Stimulated activated naive B cell treated with anti-CD40 and anti-IgM and Interleukin-4, amounts not matched to agents 10 μg/mL and 1 μg/mL and 100 μg/mL, for 72 hours (primary cell): Measurements from ENCODE around the gene PCBP3.

Experiments
- ATAC-seq, 2 donors: fragments of 150-1000 bp; cut with Tn5 transposase; replicated peaks; 2 replicates each; pipeline ENCODE4 v1.10.0; 2021; ENCODE audit warnings: moderate library complexity in 1 of 2
- DNase-seq: peaks from one replicate; pipeline ENCODE4 v3.0.0; 2021
- H3K27ac Mint-ChIP-seq: one replicate; pipeline ENCODE4 v1.8.0; 2022; ENCODE audit warnings: mild to moderate bottlenecking, mixed read lengths
- H3K27me3 Mint-ChIP-seq, 2 donors: one replicate each; pipeline ENCODE4 v1.8.0; 2022; ENCODE audit warnings: mixed read lengths in 2 of 2
- H3K36me3 Mint-ChIP-seq, 2 donors: one replicate each; pipeline ENCODE4 v1.8.0; 2022; ENCODE audit warnings: mixed read lengths in 2 of 2, mild to moderate bottlenecking in 1 of 2
- H3K4me1 Mint-ChIP-seq, 2 donors: one replicate each; pipeline ENCODE4 v1.8.0; 2022; ENCODE audit warnings: mixed read lengths in 2 of 2, mild to moderate bottlenecking in 1 of 2
- H3K4me3 Mint-ChIP-seq, 2 donors: one replicate each; pipeline ENCODE4 v1.8.0; 2022; ENCODE audit warnings: mild to moderate bottlenecking in 2 of 2, mixed read lengths in 2 of 2, moderate library complexity in 1 of 2
- H3K9me3 Mint-ChIP-seq, 2 donors: one replicate each; pipeline ENCODE4 v1.8.0; 2022; ENCODE audit warnings: mixed read lengths in 2 of 2, mild to moderate bottlenecking in 1 of 2

PCBP3 gene

DNA sequence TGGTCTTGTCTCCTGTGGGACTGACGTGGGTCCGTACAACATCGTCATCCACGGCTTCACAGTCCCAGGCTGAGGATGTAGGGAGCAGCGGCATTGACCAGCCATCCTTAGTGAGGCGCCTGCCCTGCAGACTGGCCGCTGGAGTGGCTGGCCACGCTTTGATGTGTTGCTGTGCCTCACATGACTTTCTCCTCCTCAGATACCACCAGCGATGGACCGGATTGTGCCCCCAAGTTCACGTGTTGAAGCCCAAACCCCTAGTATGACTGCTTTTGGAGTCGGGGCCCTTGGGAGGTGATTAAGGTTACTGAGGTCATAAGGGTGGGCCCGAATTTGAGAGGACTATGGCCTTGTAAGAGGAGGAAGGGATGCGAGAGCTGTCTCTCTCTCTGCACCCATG, 122.5 kb downstream of the PCBP3 start:
- peaks cover 9 to 10% of the 10 kb centered on the region in 2 donors for H3K27me3 Mint-ChIP-seq
- H3K36me3 Mint-ChIP-seq = no peaks in the 10 kb centered on the region
- H3K9me3 Mint-ChIP-seq = no peaks in the 10 kb centered on the region
- DNase-seq (no peak), ATAC-seq (no peak)
- no peak overlapping the region for H3K27ac Mint-ChIP-seq
- no peaks in the 10 kb centered on the region for H3K4me1 Mint-ChIP-seq
- H3K4me3 Mint-ChIP-seq = no peak overlapping the region

DNA sequence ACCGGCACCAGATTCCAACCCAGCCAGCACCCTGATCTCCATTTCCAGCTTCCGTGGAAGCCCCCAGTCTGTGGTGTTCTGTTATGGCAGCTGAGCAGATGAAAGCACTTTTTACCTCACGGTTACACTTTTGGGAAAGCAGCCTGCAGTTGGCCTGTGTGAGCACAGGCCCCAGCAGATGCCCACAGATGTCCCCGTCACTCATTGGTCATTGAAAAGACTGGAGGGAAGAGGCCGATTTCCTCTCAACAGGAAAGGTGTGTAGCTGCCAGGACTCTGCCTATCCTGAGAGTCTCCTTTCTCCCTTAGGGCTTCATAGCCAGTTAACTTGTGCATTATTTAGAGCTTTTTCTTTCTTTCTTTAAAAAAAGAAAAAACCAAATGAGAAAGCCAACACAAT, 123.0 kb downstream of the PCBP3 start:
- no peak overlapping the region for H3K4me3 Mint-ChIP-seq
- no peaks in the 10 kb centered on the region for H3K4me1 Mint-ChIP-seq
- H3K27ac Mint-ChIP-seq = no peak overlapping the region
- DNase-seq = no peak
- H3K9me3 Mint-ChIP-seq = no peaks in the 10 kb centered on the region
- peaks cover 5 to 6% of the 10 kb centered on the region in 2 donors for H3K27me3 Mint-ChIP-seq
- H3K36me3 Mint-ChIP-seq = no peaks in the 10 kb centered on the region
- no peak for ATAC-seq

DNA sequence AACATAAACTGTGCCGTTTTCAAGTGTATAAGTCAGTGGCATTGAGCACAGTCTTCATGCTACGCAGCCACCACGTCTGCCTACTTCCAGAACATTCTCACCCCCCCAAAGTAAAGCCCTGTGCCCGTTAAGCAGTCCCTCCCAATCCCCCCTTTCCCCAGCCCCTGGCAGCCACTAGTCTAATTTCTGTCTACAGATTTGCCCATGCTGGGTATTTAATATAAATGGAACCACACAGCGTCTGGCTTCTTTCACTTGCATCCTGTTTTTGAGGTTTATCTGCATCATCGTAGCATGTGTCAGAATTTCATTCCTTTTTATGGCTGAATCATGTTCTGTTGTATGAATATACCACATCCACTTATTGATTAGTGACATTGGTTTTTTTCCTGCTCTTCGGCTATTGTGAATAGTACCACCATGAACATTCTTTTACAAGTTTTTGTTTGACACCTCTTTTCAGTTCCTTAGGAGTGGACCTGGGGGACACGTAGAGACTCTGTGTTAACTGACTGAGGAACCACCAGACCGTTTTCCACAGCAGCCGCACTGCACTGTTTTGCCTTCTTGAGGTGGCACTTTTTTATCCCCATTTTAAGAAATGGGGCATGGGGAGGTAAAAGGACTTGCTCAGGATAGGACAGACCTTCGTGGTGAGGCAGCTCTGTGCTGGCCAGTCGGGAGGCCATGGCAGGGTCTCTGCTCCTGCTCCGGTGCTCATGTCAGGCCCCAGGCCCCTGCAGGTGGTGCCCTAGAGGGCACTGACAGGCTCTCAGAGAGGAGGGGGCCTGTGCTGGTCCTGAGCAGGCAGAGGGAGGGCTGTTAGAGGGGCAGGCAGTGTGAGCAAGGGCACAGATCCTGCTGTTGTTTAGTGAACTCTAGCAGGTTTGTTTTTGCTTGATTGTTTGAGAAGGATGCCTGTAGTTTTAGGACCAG, 123.8 kb downstream of the PCBP3 start:
- Mint-ChIP-seq H3K27ac (no peak overlapping the region), H3K36me3 (no peaks in the 10 kb centered on the region), H3K4me3 (no peak overlapping the region), H3K27me3 (peaks cover 4 to 5% of the 10 kb centered on the region in 2 donors), H3K9me3 (peaks cover 3% of the 10 kb centered on the region in 2 donors), H3K4me1 (no peaks in the 10 kb centered on the region)
- ATAC-seq (no peak), DNase-seq (no peak)

DNA sequence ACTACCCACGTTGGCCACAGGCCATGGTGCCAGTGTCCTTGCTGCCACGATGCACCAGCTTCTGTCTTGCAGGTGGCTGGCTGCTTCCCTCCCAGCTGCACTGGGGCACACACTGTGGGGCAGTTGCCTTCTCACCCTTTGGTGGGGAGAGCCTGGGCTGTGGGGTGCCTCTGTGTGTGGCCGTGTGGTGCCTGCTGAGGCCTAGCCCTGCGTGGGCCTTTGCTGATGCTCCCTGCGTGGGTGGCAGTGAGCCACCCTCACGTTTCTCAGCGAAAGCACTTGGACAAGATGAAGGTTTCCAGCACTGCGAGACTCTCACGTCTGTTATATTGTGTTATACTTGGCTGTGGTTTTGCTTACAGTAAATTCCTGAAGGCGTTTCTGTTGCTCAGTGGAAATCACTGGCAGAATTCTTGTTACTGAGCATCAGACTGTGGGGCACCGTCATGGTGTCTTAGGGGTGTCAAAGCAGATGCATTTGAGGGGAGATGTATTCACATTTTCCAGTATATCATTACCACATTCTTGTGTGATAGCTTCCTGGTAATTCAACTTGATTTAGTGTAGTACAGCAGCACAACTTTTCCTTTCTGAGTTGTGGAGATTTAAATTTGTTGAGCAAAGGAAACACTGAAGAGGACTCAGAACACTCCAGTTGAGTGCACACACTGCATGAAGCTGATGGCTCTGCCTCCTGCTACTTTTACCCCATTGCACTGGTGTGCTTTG, 124.7 kb downstream of the PCBP3 start:
- H3K36me3 Mint-ChIP-seq = no peaks in the 10 kb centered on the region
- no peak overlapping the region for H3K4me3 Mint-ChIP-seq
- peaks cover 4 to 7% of the 10 kb centered on the region in 2 donors for H3K9me3 Mint-ChIP-seq
- ATAC-seq (no peak), DNase-seq (no peak)
- no peaks in the 10 kb centered on the region for H3K4me1 Mint-ChIP-seq
- no peak overlapping the region for H3K27ac Mint-ChIP-seq
- H3K27me3 Mint-ChIP-seq = peaks cover 4 to 11% of the 10 kb centered on the region in 2 donors

DNA sequence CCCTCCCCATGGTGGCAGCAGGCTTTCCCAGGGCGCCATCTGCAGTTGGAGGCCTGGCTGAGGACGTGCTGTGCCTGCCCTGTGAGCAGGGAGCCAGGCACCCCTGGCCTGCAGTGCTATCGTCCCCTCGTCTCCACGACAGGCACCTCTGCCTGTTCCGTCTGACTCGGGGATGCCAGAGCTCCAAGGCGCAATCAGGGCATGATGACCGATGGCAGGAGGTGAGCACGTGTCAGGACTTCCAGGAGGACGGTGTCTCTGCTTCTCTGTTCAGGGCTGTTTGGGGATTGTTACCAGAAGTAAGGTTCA, 125.2 kb downstream of the PCBP3 start:
- Mint-ChIP-seq H3K4me3 (no peak overlapping the region), H3K27ac (no peak overlapping the region), H3K27me3 (peaks cover 4 to 11% of the 10 kb centered on the region in 2 donors), H3K4me1 (no peaks in the 10 kb centered on the region), H3K36me3 (no peaks in the 10 kb centered on the region), H3K9me3 (peaks cover 7 to 10% of the 10 kb centered on the region in 2 donors)
- no peak for ATAC-seq
- DNase-seq = no peak

DNA sequence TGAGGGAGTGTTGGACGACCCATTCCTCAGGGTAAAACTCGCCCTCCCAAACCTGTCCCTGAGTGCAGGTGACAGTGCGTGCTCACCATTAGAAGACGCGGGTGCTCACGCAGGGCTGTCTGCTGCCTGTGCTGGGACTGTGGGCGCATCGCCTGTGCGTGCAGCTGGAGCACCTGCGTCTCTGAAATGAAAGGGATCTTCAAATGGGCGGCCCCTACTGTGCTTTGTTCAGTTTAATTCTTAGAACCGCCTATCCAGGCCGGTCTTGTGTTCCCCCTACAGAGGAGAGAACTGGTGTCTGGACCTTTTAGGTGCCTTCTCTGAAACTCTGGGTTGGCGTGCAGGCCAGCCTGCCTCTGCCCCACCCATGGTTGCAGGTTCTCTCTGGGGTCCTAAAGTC, 125.8 kb downstream of the PCBP3 start:
- Mint-ChIP-seq H3K4me1 (no peaks in the 10 kb centered on the region), H3K27ac (no peak overlapping the region), H3K4me3 (no peak overlapping the region), H3K9me3 (peaks cover 7 to 12% of the 10 kb centered on the region in 2 donors), H3K27me3 (peaks cover 4 to 11% of the 10 kb centered on the region in 2 donors), H3K36me3 (no peaks in the 10 kb centered on the region)
- ATAC-seq = no peak
- DNase-seq = no peak

DNA sequence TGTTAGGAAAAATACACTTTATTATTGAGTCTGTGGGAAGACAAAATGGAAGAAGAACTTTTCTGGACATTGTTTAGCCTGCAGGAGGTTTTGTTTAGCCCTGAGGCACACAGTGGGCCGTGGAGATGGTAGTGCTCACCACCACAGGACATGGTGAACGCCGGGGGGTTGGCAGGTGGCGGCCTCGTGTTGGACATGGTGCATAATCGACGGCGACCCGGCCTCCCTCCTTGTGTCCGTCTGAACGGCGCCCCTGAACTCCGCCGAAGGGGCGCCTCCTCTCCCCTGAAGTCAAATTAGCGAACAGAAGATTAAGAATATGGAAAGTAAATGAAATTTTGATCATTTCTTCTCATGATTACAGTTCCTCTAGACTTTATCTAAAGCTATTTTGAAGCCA, 126.4 kb downstream of the PCBP3 start:
- peaks cover 4 to 11% of the 10 kb centered on the region in 2 donors for H3K27me3 Mint-ChIP-seq
- ATAC-seq (no peak), DNase-seq (no peak)
- H3K27ac Mint-ChIP-seq = no peak overlapping the region
- peaks cover 0 to 2% of the 10 kb centered on the region in 2 donors for H3K36me3 Mint-ChIP-seq
- H3K9me3 Mint-ChIP-seq = peaks cover 7 to 16% of the 10 kb centered on the region in 2 donors
- no peaks in the 10 kb centered on the region for H3K4me1 Mint-ChIP-seq
- no peak overlapping the region for H3K4me3 Mint-ChIP-seq

DNA sequence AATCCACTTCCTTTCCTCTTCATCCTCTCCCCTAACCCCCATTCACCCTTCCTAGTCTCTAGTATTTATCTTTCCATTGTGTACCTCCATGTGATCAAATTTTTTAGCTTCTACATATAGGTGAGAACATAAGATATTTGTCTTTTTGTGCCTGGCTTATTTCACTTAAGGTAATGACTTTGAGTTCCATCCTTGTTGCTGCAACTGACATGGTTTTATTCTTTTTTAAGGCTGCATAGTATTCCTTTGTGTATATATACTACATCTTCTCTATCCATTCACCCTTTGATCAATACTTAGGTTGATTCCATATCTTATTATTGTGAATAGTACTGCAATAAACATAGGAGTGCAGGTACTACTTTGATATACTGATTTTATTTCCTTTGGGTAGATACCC, 128.7 kb downstream of the PCBP3 start:
- H3K4me1 Mint-ChIP-seq = no peaks in the 10 kb centered on the region
- peaks cover 18 to 24% of the 10 kb centered on the region in 2 donors for H3K9me3 Mint-ChIP-seq
- H3K27me3 Mint-ChIP-seq = peaks cover 14 to 28% of the 10 kb centered on the region in 2 donors
- H3K36me3 Mint-ChIP-seq = peaks cover 4% of the 10 kb centered on the region in 2 donors
- H3K4me3 Mint-ChIP-seq = no peak overlapping the region
- no peak overlapping the region for H3K27ac Mint-ChIP-seq
- DNase-seq (no peak), ATAC-seq (no peak)

DNA sequence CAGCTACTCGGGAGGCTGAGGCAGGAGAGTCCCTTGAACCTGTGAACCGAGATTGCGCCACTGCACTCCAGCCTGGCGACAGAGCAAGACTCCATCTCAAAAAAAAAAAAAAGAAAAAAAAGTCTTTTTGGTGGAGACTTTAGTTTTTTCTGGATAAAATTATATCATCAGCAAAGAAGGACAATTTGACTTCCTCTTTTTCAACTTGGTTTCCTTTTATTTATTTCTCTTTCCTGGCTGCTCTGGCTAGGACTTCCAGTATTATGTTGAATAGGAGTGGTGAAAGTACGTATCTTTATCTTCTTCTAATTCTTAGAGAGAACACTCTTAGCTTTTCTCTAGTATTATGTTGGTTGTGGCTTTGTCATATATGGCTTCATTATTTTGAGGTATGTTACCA, 130.8 kb downstream of the PCBP3 start:
- ATAC-seq = no peak
- peaks cover 6 to 9% of the 10 kb centered on the region in 2 donors for H3K36me3 Mint-ChIP-seq
- peaks cover 29 to 33% of the 10 kb centered on the region in 2 donors for H3K9me3 Mint-ChIP-seq
- no peak overlapping the region for H3K27ac Mint-ChIP-seq
- H3K27me3 Mint-ChIP-seq = peaks cover 22 to 38% of the 10 kb centered on the region in 2 donors
- no peak overlapping the region for H3K4me3 Mint-ChIP-seq
- DNase-seq = no peak
- no peaks in the 10 kb centered on the region for H3K4me1 Mint-ChIP-seq

DNA sequence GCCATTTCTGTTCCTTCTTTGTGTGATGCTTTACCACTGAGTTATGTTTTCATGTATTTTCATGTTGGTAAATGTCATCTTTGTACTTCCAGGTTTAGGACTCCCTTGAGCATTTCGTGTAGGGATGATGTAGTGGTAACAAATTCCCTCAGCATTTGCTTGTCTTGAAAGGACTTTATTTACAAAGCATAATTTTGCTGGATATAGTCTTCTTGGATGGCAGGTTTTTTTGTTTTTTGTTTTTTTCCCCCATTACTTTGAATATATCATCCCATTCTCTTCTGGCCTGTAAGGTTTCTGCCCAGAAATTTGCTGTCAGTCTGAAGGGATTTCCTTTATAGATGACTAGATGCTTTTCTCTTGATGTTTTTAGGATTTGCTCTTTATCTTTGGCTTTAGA, 133.4 kb downstream of the PCBP3 start:
- ATAC-seq = no peak
- H3K4me3 Mint-ChIP-seq = no peak overlapping the region
- peaks cover 6 to 9% of the 10 kb centered on the region in 2 donors for H3K36me3 Mint-ChIP-seq
- DNase-seq = no peak
- H3K27me3 Mint-ChIP-seq = peaks cover 26 to 42% of the 10 kb centered on the region in 2 donors
- H3K4me1 Mint-ChIP-seq = no peaks in the 10 kb centered on the region
- H3K27ac Mint-ChIP-seq = no peak overlapping the region
- peaks cover 29 to 35% of the 10 kb centered on the region in 2 donors for H3K9me3 Mint-ChIP-seq

DNA sequence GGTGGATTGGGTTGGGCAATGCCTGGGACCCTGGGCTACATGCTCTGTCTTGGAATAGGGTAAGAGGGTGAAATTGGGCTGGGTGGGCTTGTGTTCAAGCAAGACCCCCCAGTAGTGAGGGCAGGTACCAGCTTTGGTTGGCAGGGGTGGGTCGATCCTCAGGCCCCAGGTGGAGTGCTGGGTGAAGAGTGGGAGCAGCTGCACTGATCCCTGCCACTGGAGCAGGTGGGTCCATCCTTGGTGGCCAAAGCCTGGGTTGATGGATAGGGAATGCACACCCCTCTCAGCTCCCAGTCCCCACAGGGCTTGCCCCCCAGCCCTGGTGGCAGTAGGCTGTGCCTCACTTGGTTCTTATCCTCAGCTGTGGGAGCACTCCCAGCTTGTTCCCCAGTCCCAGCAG, 135.2 kb downstream of the PCBP3 start:
- DNase-seq (no peak), ATAC-seq (no peak)
- Mint-ChIP-seq H3K9me3 (peaks cover 22 to 25% of the 10 kb centered on the region in 2 donors), H3K4me1 (no peaks in the 10 kb centered on the region), H3K27me3 (peaks cover 22 to 33% of the 10 kb centered on the region in 2 donors), H3K27ac (no peak overlapping the region), H3K4me3 (no peak overlapping the region), H3K36me3 (peaks cover 6 to 9% of the 10 kb centered on the region in 2 donors)

DNA sequence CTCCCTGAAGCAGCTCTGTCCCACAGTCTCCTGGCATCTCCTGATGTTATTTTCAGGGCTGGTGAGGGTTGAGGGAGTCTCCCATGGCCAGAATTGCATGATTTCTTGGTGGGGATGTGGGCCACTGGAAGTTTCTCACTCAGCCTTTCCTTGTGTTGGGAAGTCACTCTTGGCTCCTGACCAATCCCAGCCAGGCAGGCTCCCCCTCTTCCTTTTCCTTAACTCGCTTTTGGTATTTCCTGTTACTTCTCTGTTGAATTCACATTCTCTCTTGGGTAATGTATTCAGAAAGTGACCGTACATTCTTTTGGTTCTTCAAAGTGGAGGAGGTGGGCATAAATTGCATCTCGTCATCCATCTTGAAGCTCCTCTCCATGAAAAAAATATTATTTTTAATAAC, 135.7 kb downstream of the PCBP3 start:
- ATAC-seq (no peak), DNase-seq (no peak)
- H3K36me3 Mint-ChIP-seq = peaks cover 6 to 9% of the 10 kb centered on the region in 2 donors
- peaks cover 22 to 33% of the 10 kb centered on the region in 2 donors for H3K27me3 Mint-ChIP-seq
- H3K9me3 Mint-ChIP-seq = peaks cover 22 to 23% of the 10 kb centered on the region in 2 donors
- no peaks in the 10 kb centered on the region for H3K4me1 Mint-ChIP-seq
- H3K4me3 Mint-ChIP-seq = no peak overlapping the region
- no peak overlapping the region for H3K27ac Mint-ChIP-seq

DNA sequence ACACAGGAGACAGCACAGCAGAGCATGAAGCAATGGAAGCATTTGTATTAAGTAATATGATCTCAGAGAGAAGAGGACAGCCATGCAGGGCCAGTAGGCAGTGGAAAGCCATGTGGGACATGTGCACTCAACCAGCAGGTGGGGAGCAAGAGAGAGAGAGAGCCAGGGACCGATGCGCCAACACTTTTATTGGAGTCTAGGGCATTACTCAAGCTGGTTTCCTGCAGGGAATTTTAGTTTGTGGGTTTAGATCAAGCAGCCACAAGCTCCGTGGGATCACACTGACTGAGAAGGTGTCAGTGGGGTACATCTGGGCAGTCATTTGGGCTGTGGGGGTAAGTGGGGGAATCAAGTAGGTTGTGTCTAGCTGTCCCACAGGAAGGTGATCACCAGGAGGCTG, 137.1 kb downstream of the PCBP3 start:
- peaks cover 19 to 22% of the 10 kb centered on the region in 2 donors for H3K9me3 Mint-ChIP-seq
- H3K27ac Mint-ChIP-seq = no peak overlapping the region
- no peak overlapping the region for H3K4me3 Mint-ChIP-seq
- H3K27me3 Mint-ChIP-seq = peaks cover 22 to 31% of the 10 kb centered on the region in 2 donors
- peaks cover 4 to 9% of the 10 kb centered on the region in 2 donors for H3K36me3 Mint-ChIP-seq
- ATAC-seq (no peak), DNase-seq (no peak)
- no peaks in the 10 kb centered on the region for H3K4me1 Mint-ChIP-seq

DNA sequence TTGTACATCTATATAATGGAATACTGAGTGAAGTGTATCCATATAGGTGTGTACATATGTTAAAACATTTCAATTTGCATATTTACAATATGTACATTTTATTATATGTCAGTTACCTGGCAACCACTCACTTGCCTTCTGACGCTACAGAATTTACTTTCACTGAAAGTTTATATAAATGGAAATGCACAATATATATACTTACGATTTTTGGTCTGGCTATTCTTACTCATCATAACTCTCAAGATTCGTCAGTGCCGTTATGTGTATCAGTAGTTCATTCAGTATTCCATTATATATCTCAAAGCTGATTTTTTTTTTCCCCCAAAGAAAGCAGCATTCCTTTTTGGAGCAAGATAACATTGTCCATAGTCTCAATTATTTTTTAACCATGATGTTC, 138.2 kb downstream of the PCBP3 start:
- H3K27me3 Mint-ChIP-seq = peaks cover 16 to 20% of the 10 kb centered on the region in 2 donors
- DNase-seq = no peak
- H3K9me3 Mint-ChIP-seq = peaks cover 15 to 16% of the 10 kb centered on the region in 2 donors
- H3K4me1 Mint-ChIP-seq = no peaks in the 10 kb centered on the region
- H3K36me3 Mint-ChIP-seq = peaks cover 4 to 8% of the 10 kb centered on the region in 2 donors
- no peak for ATAC-seq
- H3K27ac Mint-ChIP-seq = no peak overlapping the region
- no peak overlapping the region for H3K4me3 Mint-ChIP-seq

DNA sequence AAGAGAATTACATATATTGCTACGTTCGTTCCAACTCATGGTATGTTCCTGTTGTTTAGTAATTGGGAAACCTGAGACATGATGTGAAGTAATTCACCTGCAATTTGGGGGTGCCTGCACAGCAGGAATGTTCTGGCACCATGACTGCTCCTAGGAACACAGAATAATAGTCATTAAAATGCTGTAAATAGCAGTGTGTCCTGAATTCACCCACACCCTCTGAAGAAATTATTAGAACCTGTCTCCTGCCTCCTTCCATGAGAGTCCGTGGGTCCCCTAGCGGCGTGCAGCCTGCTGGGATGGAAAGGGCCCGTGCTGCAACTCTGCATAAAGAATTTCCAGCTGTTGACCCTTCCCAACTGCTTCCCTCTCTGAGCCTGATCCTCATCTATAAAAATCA, 143.1 kb downstream of the PCBP3 start:
- Mint-ChIP-seq H3K4me3 (no peak overlapping the region), H3K36me3 (no peaks in the 10 kb centered on the region), H3K4me1 (no peaks in the 10 kb centered on the region)

More for the DNA sequence above, 143.1 kb downstream of the PCBP3 start:
- ATAC-seq (no peak), DNase-seq (no peak)
- Mint-ChIP-seq H3K9me3 (no peaks in the 10 kb centered on the region), H3K27me3 (peaks cover 15 to 20% of the 10 kb centered on the region in 2 donors), H3K27ac (no peak overlapping the region)
